ENCODE results near the gene EXOC2.

GRCh38 chr6:571892-572291 lies 121.0 kb downstream of the EXOC2 start:
- no peak for TF ChIP-seq CTCF (IDR thresholded peaks at IDR 0.05)
- no peak for TF ChIP-seq POLR2A (IDR thresholded peaks at IDR 0.05)

All from adrenal gland (tissue), 5 donors.